GM19043 (cell line): Measurements from ENCODE around the gene GNG12.
"Not testable (repeated sequence)": the region's sequence is repeated elsewhere in the genome, so short reads cannot be mapped to it uniquely, and the experiment has no call there.

Source experiments
- ATAC-seq: cut with Tn5 transposase; IDR thresholded peaks from one replicate; pipeline ENCODE4 v1.9.1; 2021; ENCODE audit warnings: low read depth; ENCODE audit not compliant: unreplicated experiment

The GNG12 gene

DNA sequence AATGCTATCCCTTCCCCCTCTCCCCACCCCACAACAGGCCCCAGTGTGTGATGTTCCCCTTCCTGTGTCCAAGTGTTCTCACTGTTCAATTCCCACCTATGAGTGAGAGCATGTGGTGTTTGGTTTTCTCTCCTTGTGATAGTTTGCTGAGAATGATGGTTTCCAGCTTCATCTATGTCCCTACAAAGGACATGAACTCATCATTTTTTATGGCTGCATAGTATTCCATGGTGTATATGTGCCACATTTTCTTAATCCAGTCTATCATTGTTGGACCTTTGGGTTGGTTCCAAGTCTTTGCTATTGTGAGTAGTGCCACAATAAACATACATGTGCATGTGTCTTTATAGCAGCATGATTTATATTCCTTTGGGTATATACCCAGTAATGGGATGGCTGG is 168.0 kb downstream of the GNG12 start:
- ATAC-seq, result not testable (repeated sequence)

DNA sequence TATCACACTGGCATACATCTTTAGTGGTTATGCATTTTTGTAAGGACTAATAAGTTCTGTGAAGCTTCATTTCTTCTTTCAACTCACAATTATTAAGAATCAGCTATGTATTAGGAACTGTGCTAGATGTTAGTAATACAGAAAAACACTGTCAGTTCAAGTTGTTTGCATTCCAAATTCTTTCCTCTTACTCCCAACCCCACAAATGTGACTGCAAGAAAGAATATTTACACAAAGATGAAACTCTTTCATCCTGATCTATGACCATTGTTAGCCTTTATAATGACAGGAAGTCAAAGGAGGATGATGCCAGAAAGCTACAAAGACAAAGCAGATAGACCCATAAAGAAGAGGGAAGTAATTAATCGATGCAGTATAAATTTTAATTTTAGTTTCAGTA is 169.2 kb downstream of the GNG12 start:
- no peak for ATAC-seq

DNA sequence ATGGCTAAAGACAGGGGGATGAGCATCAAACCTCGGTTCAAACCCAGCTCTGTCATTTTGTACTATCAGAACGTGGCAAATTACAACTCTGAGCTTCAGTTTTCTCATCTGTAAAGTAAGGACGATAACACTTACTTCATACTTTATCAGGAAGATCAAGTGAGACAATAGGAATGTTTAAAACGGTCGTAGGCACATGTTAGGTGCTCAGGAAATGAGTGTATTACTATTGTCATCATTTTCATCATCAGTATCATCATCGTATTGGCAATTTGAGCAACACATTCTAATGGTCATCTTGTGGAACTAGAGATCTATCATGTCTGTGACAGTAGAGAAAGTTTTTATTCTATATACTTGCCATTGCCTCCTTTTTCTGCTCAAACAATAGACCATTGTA is 170.4 kb downstream of the GNG12 start:
- no peak for ATAC-seq

DNA sequence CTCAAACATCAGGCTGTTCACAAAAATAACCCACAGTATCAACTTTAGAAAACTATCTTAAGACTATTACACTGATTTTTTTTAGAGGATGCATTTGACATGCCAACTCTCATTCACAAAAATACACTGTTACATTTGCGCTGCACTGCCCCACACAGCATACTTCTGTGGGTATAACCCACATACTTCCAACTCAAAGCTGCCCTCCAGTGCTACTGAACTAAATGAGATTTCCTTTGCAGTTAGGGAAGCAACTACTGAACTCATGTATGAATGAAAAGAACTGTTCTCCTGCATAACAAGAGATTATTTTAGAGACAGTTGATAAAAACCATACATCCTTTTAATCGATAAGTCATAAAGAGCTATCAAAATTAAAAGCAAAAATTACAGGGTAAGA is 174.0 kb downstream of the GNG12 start:
- no peak for ATAC-seq

DNA sequence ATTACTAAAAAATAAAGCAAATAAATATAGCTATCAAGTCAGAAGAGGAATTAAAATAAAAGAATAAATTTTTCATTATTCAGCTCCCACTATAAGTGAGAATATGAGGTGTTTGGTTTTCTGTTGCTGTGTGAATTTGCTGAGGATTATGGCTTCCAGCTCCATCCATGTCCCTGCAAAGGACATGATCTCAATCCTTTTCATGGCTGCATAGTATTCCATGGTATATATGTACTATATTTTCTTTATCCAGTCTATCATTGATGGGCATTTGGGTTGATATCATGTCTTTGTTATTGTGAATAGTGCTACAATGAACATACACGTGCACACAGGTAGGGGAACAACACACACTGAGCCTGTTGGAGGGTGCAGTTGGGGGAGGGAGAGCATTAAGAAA is 176.1 kb downstream of the GNG12 start:
- not testable (repeated sequence) for ATAC-seq

DNA sequence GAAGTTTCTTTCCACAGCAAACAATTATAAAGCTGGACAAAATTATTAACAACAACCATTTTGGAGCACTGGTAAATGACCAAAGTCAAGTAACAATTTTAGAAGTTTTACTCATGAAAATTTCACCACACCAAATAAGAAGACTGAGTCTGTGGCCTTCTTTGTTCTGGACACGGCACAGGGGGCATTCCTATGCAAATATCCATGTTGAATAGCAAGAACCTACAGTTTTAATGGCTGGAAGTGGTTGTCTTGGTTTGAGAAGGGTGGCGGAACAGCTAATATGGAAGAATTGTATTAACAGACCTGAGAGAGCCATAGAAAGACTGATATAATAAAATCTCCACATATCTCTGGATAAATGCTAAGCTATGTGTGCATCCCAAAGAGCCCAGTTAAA is 177.7 kb downstream of the GNG12 start:
- no peak for ATAC-seq

DNA sequence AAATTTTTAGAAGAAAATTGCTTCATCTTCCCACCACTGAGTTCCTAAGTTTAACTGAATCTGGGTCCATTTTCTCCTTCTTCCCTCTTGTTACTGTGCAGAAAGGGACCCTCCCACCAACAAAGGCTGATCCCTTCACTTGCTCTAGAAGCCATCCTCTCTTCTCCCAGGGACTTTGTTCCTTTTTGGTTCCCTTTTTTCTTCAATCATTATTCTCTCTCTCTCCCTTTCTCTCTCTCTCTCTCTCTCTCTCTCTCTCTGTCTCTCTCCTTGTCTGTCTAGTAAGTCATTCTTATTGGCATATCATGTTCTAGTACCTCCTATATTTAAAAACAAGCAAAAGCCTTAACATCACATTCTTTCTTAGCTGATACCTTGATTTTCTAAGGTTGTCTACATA is 180.0 kb downstream of the GNG12 start:
- ATAC-seq, result no peak

DNA sequence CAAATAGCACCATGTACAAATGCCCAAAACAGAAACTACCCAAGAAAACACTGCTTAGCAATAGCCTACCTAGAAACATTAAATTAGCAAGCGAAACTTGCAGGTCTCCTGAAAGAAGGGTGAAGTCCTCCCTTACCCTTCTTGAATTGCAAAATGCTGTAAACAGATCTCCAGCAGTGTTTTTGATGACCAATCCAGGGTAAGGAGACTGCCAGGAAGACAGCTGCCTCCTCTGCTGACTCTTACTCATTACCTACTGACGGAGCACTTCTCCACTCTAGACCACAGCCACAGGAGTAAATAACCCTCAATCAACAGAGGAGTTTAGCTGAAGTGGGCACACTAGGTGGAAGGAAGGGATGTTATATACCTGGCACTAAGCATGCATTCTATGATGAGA is 180.5 kb downstream of the GNG12 start:
- no peak for ATAC-seq
